Neural crest cell (in vitro differentiated cells): Measurements from ENCODE around the gene VMAC. TPM values are rescaled to one million over a fixed set of nuclear protein-coding genes. Genes with fewer than 3 reads are reported as not detected.
A peak's percentile ranks its signal among the peaks of the same experiment; 100 is the strongest.

Experiments
- DNase-seq: peaks from one replicate; pipeline ENCODE4 v3.0.0; 2021; ENCODE audit warnings: low read depth, mixed read lengths, low spot score
- H3K27ac Mint-ChIP-seq: one replicate; pipeline ENCODE4 v1.8.0; 2021; ENCODE audit warnings: mild to moderate bottlenecking, mixed read lengths; ENCODE audit not compliant: unreplicated experiment
- H3K27me3 Mint-ChIP-seq: 2 replicates; pipeline ENCODE4 v1.8.0; 2021; ENCODE audit warnings: low read depth, mild to moderate bottlenecking, mixed read lengths
- H3K36me3 Mint-ChIP-seq: 2 replicates; pipeline ENCODE4 v1.8.0; 2021; ENCODE audit warnings: low read depth, mild to moderate bottlenecking, mixed read lengths
- H3K4me1 Mint-ChIP-seq: 2 replicates; pipeline ENCODE4 v1.8.0; 2021; ENCODE audit warnings: mixed read lengths
- H3K4me3 Mint-ChIP-seq: one replicate; pipeline ENCODE4 v1.8.0; 2021; ENCODE audit warnings: mild to moderate bottlenecking, mixed read lengths
- H3K9me3 Mint-ChIP-seq: 2 replicates; pipeline ENCODE4 v1.8.0; 2021; ENCODE audit warnings: mixed read lengths
- total RNA-seq: library from RNA; stranded (reverse); gene quantifications from 2 replicates; pipeline ENCODE4 v1.2.1, GENCODE V29; 2021
- TF ChIP-seq, protein P1 (sequence below): fragments of 200-600 bp; sonication (generic); conservative IDR thresholded peaks from 2 replicates; pipeline ENCODE4 v1.5.0; 2021; ENCODE audit warnings: antibody characterized with exemption, mild to moderate bottlenecking

Gene VMAC
- total RNA-seq, 1 donor from 2014 or later, result 0.89 TPM

- Mint-ChIP-seq H3K27me3 (no peaks in the 10 kb centered on the region), H3K4me1 (peaks cover 82% of the 10 kb centered on the region), H3K9me3 (no peaks in the 10 kb centered on the region), H3K27ac (no peak overlapping the region), H3K4me3 (no peak overlapping the region), H3K36me3 (no peaks in the 10 kb centered on the region)
- TF ChIP-seq, protein P1, sequence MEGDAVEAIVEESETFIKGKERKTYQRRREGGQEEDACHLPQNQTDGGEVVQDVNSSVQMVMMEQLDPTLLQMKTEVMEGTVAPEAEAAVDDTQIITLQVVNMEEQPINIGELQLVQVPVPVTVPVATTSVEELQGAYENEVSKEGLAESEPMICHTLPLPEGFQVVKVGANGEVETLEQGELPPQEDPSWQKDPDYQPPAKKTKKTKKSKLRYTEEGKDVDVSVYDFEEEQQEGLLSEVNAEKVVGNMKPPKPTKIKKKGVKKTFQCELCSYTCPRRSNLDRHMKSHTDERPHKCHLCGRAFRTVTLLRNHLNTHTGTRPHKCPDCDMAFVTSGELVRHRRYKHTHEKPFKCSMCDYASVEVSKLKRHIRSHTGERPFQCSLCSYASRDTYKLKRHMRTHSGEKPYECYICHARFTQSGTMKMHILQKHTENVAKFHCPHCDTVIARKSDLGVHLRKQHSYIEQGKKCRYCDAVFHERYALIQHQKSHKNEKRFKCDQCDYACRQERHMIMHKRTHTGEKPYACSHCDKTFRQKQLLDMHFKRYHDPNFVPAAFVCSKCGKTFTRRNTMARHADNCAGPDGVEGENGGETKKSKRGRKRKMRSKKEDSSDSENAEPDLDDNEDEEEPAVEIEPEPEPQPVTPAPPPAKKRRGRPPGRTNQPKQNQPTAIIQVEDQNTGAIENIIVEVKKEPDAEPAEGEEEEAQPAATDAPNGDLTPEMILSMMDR, result no peak
- DNase-seq, result no peak
These were observed 50.9 kb downstream of the VMAC start for GRCh38 chr19:5955636-5955935.

- DNase-seq, result no peak
- no peaks in the 10 kb centered on the region for H3K36me3 Mint-ChIP-seq
- no peaks in the 10 kb centered on the region for H3K27me3 Mint-ChIP-seq
- TF ChIP-seq, protein P1, result no peak
- peaks cover 80% of the 10 kb centered on the region for H3K4me1 Mint-ChIP-seq
- H3K4me3 Mint-ChIP-seq, result no peak overlapping the region
- H3K27ac Mint-ChIP-seq, result no peak overlapping the region
- H3K9me3 Mint-ChIP-seq, result no peaks in the 10 kb centered on the region
These were observed 51.7 kb downstream of the VMAC start for GRCh38 chr19:5956323-5956722.

- no peak overlapping the region for H3K27ac Mint-ChIP-seq
- H3K27me3 Mint-ChIP-seq, result no peaks in the 10 kb centered on the region
- no peak for DNase-seq
- H3K4me3 Mint-ChIP-seq, result no peak overlapping the region
- no peaks in the 10 kb centered on the region for H3K9me3 Mint-ChIP-seq
- TF ChIP-seq, protein P1, result no peak
- peaks cover 78% of the 10 kb centered on the region for H3K4me1 Mint-ChIP-seq
- H3K36me3 Mint-ChIP-seq, result no peaks in the 10 kb centered on the region
These were observed 52.1 kb downstream of the VMAC start for GRCh38 chr19:5956728-5957127.

DNA sequence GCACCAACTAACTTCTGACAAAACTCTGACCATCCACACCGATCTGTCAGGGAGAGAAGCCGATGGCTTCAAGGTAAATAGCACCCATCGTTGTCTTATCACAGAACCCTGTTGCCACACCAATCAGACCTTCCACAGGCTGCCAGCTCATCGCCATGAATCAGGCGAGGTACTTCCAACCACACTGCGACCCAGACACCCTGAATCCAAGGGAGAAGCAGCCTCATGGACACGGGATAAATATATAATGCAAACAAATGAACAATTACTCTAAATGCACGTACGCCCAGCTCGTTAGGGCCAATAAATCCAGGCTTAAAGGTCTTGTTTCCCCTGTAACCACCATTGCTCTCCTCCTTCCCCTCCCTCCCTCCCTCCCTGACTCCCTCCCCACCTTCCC, 52.5 kb downstream of the VMAC start:
- H3K27me3 Mint-ChIP-seq, result no peaks in the 10 kb centered on the region
- no peaks in the 10 kb centered on the region for H3K9me3 Mint-ChIP-seq
- peaks cover 78% of the 10 kb centered on the region for H3K4me1 Mint-ChIP-seq

GRCh38 chr19:5958074-5958850, 53.6 kb downstream of the VMAC start:
- Mint-ChIP-seq H3K4me1 (peaks cover 77% of the 10 kb centered on the region), H3K36me3 (no peaks in the 10 kb centered on the region), H3K4me3 (peak overlapping the region; percentile 3), H3K9me3 (no peaks in the 10 kb centered on the region), H3K27me3 (no peaks in the 10 kb centered on the region), H3K27ac (peak overlapping the region; percentile 52)
- TF ChIP-seq, protein P1, result no peak
- no peak for DNase-seq

More for the DNA sequence above, 52.5 kb downstream of the VMAC start:
- TF ChIP-seq, protein P1, result no peak
- Mint-ChIP-seq H3K27ac (no peak overlapping the region), H3K36me3 (no peaks in the 10 kb centered on the region), H3K4me3 (no peak overlapping the region)
- no peak for DNase-seq
